ENCODE results near the gene ZCCHC18.

ZCCHC18 gene

GRCh38 chrX:104113222-104113965 is 1.1 kb downstream of the ZCCHC18 start:
- Mint-ChIP-seq H3K27ac (peak overlapping the region; percentile 95), H3K4me1 (peaks cover 19% of the 10 kb centered on the region), H3K36me3 (no peaks in the 10 kb centered on the region), H3K27me3 (no peaks in the 10 kb centered on the region), H3K4me3 (peak overlapping the region; percentile 94), H3K9me3 (no peaks in the 10 kb centered on the region)
- ATAC-seq = peak; percentile 80

GRCh38 chrX:104117759-104118158 is 5.4 kb downstream of the ZCCHC18 start:
- no peaks in the 10 kb centered on the region for H3K36me3 Mint-ChIP-seq
- H3K27me3 Mint-ChIP-seq = no peaks in the 10 kb centered on the region
- peaks cover 25% of the 10 kb centered on the region for H3K4me1 Mint-ChIP-seq
- no peak for ATAC-seq
- H3K27ac Mint-ChIP-seq = peak overlapping the region; percentile 1
- H3K4me3 Mint-ChIP-seq = no peak overlapping the region
- no peaks in the 10 kb centered on the region for H3K9me3 Mint-ChIP-seq

- Mint-ChIP-seq H3K4me3 (no peak overlapping the region), H3K27ac (peak overlapping the region; percentile 1), H3K36me3 (no peaks in the 10 kb centered on the region), H3K4me1 (peaks cover 32% of the 10 kb centered on the region), H3K27me3 (no peaks in the 10 kb centered on the region), H3K9me3 (no peaks in the 10 kb centered on the region)
- ATAC-seq = no peak
These were observed 6.4 kb downstream of the ZCCHC18 start for GRCh38 chrX:104118765-104119164.

DNA sequence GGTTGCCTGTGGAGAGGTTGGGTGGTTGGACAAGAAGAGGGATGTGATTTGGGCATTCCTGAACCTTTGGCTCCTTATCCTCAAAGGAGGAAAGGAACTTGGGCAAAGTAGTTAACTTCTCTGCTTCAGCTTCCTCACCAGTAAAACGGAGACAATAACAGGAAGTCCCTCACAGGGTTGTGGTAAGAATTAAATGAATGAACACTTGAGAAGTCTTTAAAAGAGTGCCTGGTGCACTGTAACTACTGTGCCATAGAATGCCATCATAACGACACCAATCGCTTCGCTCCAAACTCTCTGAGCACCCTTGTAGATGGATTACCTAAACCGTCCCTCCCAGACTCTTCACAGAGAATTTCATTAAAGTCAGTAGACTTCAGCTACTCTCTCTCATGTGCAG is 10.5 kb downstream of the ZCCHC18 start:
- Mint-ChIP-seq H3K27me3 (no peaks in the 10 kb centered on the region), H3K36me3 (no peaks in the 10 kb centered on the region), H3K4me3 (no peak overlapping the region), H3K4me1 (peaks cover 43% of the 10 kb centered on the region), H3K9me3 (no peaks in the 10 kb centered on the region), H3K27ac (peak overlapping the region; percentile 58)
- ATAC-seq = peak; percentile 87

DNA sequence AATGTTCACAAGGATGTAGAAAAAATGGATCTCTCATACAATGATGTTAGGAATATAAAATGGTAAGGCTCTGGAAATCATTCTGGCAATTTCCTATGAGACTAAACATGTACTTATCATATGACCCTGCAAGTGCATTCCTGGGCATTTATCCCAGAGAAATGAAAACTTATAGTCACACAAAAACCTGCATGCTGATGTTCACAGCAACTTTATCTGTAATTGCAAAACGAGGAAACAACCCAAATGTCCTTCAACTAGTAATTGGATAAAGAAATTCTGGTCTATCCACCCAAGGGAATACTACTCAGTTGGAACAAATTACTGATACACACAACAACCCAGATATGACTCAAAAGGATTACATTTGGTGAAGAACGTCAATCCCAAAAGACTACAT is 14.5 kb downstream of the ZCCHC18 start:
- H3K9me3 Mint-ChIP-seq = no peaks in the 10 kb centered on the region
- H3K36me3 Mint-ChIP-seq = peaks cover 16% of the 10 kb centered on the region
- H3K4me1 Mint-ChIP-seq = peaks cover 32% of the 10 kb centered on the region
- no peaks in the 10 kb centered on the region for H3K27me3 Mint-ChIP-seq
- H3K27ac Mint-ChIP-seq = peak overlapping the region; percentile 12
- ATAC-seq = no peak
- no peak overlapping the region for H3K4me3 Mint-ChIP-seq

DNA sequence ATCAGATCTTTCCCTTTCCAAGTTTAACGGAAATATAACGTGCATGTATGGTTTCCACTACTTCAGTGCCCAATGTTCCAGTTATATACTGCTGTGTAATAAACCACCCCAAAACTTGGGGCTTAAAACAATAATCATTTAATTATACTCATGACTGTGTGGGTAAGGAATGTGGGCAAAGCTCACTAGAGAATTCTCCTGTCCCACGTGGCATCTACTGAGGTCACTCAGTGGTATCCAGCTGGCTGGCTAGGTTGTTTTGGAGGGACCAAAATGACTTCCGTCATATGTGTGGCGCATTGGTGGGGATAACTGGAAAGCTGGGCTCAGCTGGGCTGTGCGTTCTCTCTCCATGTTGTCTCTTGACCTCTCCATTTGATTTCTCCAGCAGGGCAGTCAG is 18.5 kb downstream of the ZCCHC18 start:
- no peaks in the 10 kb centered on the region for H3K27me3 Mint-ChIP-seq
- peaks cover 30% of the 10 kb centered on the region for H3K4me1 Mint-ChIP-seq
- H3K9me3 Mint-ChIP-seq = no peaks in the 10 kb centered on the region
- peaks cover 19% of the 10 kb centered on the region for H3K36me3 Mint-ChIP-seq
- no peak for ATAC-seq
- H3K4me3 Mint-ChIP-seq = no peak overlapping the region
- no peak overlapping the region for H3K27ac Mint-ChIP-seq

GRCh38 chrX:104134583-104135261 is 22.4 kb downstream of the ZCCHC18 start:
- no peak for ATAC-seq
- Mint-ChIP-seq H3K27me3 (no peaks in the 10 kb centered on the region), H3K9me3 (no peaks in the 10 kb centered on the region), H3K27ac (peak overlapping the region; percentile 33), H3K36me3 (peaks cover 24% of the 10 kb centered on the region), H3K4me1 (peaks cover 14% of the 10 kb centered on the region), H3K4me3 (no peak overlapping the region)

DNA sequence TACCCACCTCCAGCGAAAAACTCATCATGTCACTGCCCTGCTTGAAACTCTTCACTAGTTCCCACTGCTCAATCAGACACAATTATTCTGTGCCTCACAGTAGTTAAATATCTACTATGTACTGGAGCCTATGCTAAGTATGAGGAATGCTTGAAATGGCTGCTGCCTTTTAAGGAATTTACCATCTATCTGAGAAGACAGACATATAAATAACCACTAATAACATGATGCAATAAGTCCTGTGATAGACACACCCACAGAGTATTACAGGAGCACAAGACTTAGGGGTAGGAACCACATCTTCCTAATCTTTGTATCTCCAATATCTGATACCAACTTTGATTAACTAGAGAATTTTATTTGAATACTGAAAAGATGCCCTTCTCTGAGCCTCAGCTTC is 23.4 kb downstream of the ZCCHC18 start:
- no peak for ATAC-seq
- Mint-ChIP-seq H3K4me3 (no peak overlapping the region), H3K27ac (no peak overlapping the region), H3K9me3 (no peaks in the 10 kb centered on the region), H3K36me3 (peaks cover 18% of the 10 kb centered on the region), H3K4me1 (peaks cover 14% of the 10 kb centered on the region), H3K27me3 (no peaks in the 10 kb centered on the region)

DNA sequence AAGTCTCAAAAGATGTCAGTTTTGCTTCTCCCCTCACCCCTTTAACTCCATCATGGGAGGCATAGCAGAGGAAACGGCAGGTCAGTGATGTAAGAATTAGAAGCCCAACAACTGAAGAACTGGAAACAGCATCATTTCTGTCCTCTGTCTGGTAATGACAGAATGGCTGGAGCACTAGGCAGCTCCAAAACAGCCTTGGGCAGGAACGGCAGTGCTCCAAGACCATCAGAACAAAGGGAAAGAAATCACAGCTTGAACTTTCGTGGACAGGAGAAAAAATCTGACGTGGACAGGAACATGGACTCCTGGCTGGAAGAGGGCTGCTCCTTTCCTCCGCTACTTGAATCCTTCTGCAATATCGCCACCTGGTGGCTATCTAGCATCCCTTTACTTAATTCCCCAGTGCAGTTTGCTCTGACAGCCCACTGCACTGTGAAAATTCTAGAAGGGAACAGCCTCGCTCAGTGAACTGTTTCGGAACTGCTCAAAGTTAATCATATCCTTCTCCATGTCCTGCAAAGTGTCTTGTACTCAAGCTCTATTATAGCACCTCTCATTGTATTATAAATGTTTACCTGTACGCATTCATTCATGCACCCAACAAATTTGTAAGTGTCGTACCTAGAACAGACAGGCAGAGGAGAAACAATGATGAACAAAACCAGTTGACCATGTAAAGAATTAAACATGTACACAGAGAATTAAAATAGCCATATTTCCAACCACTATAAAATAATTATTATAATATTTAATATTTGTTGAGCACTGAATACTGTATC is 24.1 kb downstream of the ZCCHC18 start:
- H3K27ac Mint-ChIP-seq = no peak overlapping the region

GRCh38 chrX:104137496-104137895 is 25.2 kb downstream of the ZCCHC18 start:
- H3K4me1 Mint-ChIP-seq = peaks cover 14% of the 10 kb centered on the region
- no peak overlapping the region for H3K4me3 Mint-ChIP-seq
- H3K27me3 Mint-ChIP-seq = no peaks in the 10 kb centered on the region
- peaks cover 5% of the 10 kb centered on the region for H3K36me3 Mint-ChIP-seq
- H3K27ac Mint-ChIP-seq = no peak overlapping the region
- no peaks in the 10 kb centered on the region for H3K9me3 Mint-ChIP-seq
- ATAC-seq = no peak

More for the DNA sequence above, 24.1 kb downstream of the ZCCHC18 start:
- ATAC-seq = no peak
- no peak overlapping the region for H3K4me3 Mint-ChIP-seq
- peaks cover 14% of the 10 kb centered on the region for H3K4me1 Mint-ChIP-seq
- no peaks in the 10 kb centered on the region for H3K9me3 Mint-ChIP-seq
- no peaks in the 10 kb centered on the region for H3K27me3 Mint-ChIP-seq
- peaks cover 12% of the 10 kb centered on the region for H3K36me3 Mint-ChIP-seq

- Mint-ChIP-seq H3K4me1 (peaks cover 22% of the 10 kb centered on the region), H3K27me3 (no peaks in the 10 kb centered on the region), H3K27ac (no peak overlapping the region), H3K36me3 (peaks cover 11% of the 10 kb centered on the region), H3K4me3 (no peak overlapping the region), H3K9me3 (no peaks in the 10 kb centered on the region)
- no peak for ATAC-seq
These were observed 28.9 kb downstream of the ZCCHC18 start for GRCh38 chrX:104141087-104141760.

DNA sequence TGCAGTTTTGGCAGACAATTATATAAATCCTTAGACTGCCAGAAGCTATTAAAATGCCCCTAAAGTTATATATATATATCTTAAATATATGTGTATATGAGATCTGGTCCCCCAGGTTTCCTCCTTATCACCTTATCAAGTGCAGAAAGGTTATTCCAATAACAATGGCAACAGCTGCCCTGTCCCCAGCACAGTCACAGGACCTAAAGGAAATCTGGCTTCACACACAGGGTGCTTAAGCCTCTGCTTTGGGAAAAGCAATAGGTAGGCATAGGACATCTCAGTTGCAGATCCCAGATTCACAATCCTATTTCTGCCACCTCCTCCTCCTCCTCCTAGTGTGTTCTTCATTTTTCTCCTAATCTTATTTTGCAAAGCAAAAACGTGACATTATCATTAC is 38.7 kb downstream of the ZCCHC18 start:
- no peaks in the 10 kb centered on the region for H3K36me3 Mint-ChIP-seq
- no peak for ATAC-seq
- peaks cover 9% of the 10 kb centered on the region for H3K4me1 Mint-ChIP-seq

GRCh38 chrX:104156630-104157529 is 44.6 kb downstream of the ZCCHC18 start, which contains the start of gene SLC25A53:
Gene SLC25A53 (minus strand): TSS chrX:104157009. CDS start chrX:104105257, 51,752 bp downstream.
- Mint-ChIP-seq H3K27ac (peak within 1 kb of the TSS; percentile 100), H3K4me3 (peak within 1 kb of the TSS; percentile 100), H3K4me1 (no peaks in the 10 kb centered on the region), H3K36me3 (no peaks in the 10 kb centered on the region), H3K27me3 (no peaks in the 10 kb centered on the region), H3K9me3 (no peaks in the 10 kb centered on the region)
- peak; percentile 96 for ATAC-seq

More for the DNA sequence above, 38.7 kb downstream of the ZCCHC18 start:
- H3K27me3 Mint-ChIP-seq = no peaks in the 10 kb centered on the region
- no peaks in the 10 kb centered on the region for H3K9me3 Mint-ChIP-seq
- no peak overlapping the region for H3K4me3 Mint-ChIP-seq
- peak overlapping the region; percentile 40 for H3K27ac Mint-ChIP-seq

Measured in stimulated activated memory B cell treated with anti-CD40 and anti-IgM and Interleukin-4, amounts not matched to agents 10 μg/mL and 1 μg/mL and 100 μg/mL, for 72 hours (primary cell).